Endometrial microvascular endothelial cells (primary cell): ENCODE data around the gene G3BP1. TPM values are rescaled to one million over a fixed set of nuclear protein-coding genes. Genes with fewer than 3 reads are reported as not detected.
"Not testable (repeated sequence)": the region's sequence is repeated elsewhere in the genome, so short reads cannot be mapped to it uniquely, and the experiment has no call there.

Source experiments
- in situ Hi-C: cut with HindIII; loops from 2 replicates; pipeline ENCODE4 v1.10.0; 2017; ENCODE audit warnings: low sequenced_read_pairs, low pct_unique_long_range_greater_than_20kb; ENCODE audit errors: inconsistent ontology term
- total RNA-seq: library from RNA; depleted of rRNA; stranded (reverse); fragments of >200 nt; gene quantifications from one replicate; pipeline ENCODE4 v1.2.3, GENCODE V29; 2015; ENCODE audit errors: inconsistent ontology term

Gene G3BP1
- total RNA-seq, 1 donor from 2014 or later = 215 TPM

DNA sequence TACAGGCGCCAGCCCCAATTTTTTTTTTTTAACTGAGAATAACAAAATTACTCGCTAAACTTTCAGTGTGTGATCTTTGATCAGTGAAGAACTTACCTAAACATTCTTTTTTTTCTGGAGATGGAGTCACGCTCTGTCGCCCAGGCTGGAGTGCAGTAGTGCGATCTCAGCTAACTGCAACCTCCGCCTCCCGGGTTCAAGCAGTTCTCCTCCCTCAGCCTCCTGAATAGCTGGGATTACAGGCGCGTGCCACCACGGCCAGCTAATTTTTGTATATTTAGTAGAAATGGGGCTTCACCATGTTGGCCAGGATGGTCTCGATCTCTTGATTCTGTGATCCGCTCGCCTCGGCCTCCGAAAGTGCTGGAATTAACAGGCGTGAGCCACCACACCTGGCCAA lies 11.9 kb downstream of the G3BP1 start:
- in situ Hi-C loops = not testable (repeated sequence)

DNA sequence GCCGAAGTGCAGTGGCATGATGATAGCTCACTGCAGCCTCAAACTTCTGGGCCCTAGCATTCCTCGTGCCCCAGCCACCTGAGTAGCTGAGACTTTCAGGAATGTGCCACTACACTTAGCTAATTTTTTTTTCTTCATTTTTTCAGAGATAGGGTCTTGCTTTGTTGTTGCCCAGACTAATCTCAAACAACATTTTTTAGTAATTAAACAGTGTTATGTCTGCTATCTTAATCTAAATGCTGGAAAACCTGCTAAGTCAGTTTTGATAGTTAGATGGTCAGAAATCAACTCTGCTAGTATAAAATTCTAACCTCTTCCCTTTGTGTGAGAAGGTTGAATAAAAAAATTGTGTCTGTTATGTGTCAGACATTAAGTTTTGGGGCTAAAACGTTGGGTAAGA lies 12.4 kb downstream of the G3BP1 start:
- in situ Hi-C loops = no loop called here

DNA sequence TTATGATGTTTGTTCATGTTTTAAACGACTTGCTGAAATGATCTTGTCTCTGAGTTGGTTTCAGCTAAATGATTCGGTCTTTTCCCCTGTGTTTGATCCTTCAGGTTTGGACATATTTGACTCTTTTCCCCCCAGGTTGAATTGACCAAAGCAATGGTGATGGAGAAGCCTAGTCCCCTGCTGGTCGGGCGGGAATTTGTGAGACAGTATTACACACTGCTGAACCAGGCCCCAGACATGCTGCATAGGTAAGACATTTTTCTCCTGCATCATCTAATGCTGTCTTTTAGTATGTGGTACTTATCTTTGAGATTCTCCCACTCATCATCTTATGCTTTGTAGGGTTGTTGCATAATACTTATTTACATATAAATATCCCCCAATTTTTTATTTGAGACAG lies 14.7 kb downstream of the G3BP1 start:
- in situ Hi-C loops = no loop called here

DNA sequence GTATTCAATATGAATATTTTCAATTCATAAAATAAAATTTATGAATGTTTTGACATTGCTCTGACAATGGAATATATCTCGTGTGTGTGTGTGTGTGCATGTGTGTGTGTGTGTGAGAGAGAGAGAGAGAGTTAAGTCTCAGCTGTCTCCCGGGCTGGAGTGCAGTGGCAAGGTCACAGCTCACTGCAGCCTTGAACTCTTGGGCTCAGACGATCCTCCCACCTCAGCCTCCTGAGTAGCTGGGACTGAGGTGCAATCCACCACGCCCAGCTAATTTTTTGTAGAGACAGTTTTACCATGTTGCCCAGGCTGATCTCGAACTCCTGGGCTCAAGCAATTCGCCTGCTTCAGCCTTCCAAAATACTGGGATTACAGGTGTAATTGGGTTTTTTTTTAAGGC lies 16.1 kb downstream of the G3BP1 start:
- in situ Hi-C loops = no loop called here

DNA sequence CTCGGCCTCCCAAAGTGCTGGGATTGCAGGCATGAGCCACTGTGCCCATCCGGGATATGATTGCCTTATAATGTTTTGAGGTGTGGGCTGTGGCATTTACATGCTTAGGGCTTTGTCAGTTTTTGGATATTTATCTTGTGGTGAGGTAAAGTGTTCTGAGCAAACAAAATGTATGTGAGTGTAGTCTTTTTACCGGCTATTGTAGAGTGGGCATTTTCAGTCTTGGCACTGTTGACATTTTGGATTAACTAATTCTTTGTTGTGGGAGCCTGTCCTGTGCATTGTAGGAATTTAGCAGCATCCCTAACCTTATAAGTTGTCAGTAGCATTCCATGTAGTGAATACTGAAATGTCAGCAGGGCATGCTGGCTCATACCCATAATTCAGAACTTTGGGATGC lies 21.6 kb downstream of the G3BP1 start:
- in situ Hi-C loops = no loop called here

DNA sequence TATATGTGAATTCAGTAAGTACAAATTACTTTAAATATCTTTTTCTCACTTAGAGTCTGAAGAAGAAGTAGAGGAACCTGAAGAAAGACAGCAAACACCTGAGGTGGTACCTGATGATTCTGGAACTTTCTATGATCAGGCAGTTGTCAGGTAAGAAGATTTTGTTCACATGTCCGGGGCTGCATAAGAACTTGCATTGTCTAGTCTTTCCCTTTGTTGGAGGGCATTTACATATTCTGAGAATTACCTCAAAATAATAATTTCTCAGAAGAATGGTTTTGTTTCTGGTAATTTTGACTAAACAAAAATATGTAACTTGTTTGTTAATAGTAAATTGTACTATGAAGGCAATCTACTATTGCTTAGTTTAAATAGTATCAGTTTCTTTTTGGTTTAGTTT lies 23.7 kb downstream of the G3BP1 start:
- in situ Hi-C loops = no loop called here

DNA sequence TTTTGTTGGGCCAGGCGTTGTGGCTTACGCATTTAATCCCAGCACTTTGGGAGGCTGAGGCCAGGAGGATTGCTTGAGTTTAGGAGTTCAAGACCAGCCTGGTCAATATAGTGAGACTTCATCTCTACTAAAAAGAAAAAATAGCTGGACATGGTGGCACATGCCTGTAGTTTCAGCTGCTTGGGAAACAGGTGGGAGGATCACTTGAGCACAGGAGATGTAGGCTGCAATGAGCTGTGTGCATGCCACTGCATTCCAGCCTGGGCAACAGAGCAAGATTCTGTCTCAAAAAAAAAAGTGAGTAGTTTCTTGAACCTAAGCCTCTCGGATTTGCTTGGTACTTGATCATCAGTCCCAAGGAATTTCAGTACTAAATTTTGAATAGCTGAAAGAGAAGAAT lies 26.9 kb downstream of the G3BP1 start:
- in situ Hi-C loops = no loop called here

DNA sequence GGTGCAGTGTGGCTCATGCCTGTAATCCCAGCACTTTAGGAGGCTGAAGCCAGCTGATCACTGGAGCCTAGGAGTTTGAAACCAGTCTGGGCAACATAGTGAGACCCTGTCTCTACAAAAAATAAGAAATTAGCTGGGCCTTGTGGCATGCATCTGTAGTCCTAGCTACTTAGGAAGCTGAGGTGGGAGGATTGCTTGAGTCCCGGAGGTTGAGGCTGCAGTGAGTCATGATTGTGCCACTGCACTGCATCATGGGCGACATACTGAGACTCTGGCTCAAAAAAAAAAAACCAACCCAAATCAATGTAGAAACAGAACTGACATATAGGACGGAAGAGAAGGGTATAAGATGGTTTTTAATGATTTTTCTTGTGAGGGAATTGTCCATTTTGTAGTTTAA lies 27.7 kb downstream of the G3BP1 start:
- in situ Hi-C loops = no loop called here

DNA sequence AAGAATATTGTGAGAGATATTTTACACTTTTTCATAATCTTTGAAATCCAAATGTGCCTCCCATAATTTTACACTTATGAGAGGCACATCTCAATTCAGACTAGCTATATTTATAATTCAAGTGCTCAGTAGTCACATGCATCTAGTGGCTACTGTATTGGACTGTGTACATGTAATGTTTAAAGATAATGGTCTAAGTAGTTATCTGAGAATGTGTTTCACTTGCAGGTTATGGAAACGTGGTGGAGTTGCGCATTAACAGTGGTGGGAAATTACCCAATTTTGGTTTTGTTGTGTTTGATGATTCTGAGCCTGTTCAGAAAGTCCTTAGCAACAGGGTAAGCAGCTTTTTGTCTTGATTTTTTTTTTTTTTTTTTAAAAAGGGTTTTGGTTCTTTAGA lies 28.8 kb downstream of the G3BP1 start:
- in situ Hi-C loops = no loop called here

DNA sequence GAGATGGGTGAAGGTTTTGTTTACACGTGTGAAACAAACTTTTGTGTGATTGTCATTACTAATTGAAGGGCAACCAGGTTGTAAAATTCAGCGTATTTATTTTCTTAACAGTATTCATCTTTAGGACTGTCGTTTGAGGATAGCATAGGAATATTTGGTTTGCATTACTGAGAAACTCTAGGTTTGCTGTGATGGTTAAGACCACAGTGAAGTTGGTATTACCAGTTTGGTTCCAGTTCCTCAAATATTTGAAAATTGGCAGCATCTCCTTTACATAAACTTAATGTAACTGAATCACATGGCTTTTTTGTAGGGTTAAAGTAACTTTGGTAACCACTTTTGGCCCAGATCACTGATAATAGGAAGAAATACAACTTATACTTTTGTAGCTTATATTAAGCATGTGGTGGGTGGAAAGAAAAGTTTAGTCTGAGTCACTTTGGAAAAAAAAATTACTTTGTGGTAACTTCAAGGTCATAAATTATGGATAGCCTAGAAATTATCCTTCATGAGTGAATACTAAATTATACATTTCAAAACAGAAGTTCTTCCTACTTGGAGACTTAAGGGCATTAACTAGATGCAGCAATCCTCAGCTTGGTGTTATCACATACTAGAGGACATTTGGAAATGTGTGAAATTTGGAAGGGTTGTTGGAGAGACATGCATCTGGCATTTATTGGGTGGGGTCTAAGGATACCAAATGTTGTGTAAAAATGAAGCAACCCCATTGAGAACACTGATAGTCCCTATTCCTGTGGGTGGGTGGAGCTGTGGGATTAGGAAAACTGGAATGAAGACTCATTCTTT lies 33.9 kb downstream of the G3BP1 start:
- in situ Hi-C loops = no loop called here

DNA sequence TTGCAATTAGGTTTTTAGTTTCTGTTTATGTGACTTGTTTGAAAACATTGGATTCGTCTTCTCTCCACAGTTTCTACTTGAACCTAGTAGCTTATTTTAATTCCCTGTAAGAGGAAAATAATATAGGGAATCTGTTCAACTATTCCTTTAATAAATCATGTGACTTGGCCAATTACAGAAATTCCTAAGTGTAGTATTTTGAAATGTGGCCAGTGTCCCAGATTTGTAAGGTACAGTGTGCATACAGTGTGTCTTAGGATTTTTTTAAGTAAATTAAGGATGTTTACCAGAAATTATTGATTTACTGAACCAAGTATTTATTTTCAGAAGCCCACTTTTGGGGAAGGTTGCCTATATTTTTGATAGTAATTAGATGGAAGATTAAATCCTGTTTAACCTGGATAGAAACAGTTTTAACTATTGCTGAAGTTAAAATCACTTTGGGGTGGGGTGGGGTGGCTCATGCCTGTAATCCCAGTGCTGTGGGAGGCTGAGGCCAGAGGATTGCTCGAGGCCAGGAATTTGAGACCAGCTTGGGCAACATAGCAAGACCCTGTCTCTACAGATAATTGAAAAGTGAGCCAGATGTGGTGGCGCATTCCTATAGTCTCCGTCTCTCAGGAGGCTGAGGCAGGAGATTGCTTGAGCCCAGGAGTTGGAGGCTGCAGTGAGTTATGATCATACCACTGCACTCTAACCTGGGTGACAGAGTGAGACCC lies 36.9 kb downstream of the G3BP1 start:
- in situ Hi-C loops = no loop called here

DNA sequence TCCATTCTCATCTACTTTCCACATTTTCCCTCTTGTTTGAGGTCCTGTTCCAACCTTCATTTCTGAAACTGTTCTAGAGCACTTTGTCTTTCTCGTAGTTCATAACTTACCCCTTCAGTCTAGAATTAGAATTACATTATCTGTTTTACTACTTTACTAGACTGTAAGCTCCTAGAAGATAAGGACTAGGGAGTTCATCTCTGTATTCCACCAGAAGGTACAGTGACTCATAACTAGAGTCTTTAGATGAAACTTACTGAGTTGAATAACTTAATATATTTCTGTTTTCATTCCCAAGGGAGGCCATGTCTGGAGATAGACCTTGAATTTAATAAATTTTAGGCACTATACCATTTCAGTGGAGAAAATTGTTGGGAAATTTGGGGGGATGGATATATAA lies 38.7 kb downstream of the G3BP1 start:
- in situ Hi-C loops = no loop called here

DNA sequence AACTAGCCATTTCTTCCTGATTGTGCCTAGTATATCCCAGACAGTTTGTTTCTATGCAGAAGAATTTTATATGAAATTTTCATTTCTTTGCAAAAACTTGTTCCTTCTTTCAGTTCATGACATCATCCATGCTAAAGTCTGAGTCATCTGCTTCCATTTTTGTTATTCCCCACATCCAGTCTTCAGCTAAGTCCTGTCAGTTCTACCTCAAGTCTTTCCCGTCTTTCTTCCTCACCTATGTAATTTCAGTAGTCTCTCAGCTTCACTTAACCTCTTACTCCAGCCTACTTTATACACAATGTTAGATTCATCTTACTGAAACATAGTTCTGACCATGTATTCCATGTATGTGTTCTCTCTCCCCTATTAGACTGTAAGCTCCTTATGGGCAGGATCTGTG lies 39.1 kb downstream of the G3BP1 start:
- in situ Hi-C loops = no loop called here

DNA sequence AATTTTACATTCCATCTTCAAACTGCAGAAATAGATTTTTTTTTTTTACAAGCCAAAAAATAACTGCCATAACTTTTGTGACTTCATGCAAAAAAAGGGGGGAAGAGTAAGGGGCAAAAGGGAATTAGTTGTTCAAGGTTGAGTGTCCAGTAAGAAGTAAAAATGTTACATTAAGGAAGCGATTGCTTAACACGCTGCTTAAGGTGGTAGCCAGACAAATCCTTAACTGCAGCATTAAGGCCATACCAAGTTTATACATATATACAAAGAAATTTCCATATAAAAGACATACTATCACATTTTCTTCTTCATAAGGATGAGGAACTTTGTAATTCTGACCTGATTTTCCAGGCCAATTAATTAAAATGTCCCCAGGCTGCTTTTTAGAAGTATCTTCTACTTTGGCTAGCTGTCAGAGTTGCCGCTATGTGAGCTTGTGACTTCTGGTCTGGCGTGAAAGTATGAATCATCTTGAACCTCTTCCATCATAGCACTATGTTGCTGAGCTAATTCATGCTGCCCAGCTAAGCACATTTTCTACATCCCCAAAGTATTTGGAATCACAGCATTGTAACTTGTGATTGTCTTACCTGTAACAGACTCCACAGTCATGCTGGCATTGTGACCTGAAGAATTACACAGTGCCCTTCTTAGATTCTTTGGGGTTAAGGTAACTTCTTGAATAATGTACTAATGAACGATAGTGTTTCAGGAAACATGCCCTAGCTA lies 40.0 kb downstream of the G3BP1 start:
- in situ Hi-C loops = no loop called here

DNA sequence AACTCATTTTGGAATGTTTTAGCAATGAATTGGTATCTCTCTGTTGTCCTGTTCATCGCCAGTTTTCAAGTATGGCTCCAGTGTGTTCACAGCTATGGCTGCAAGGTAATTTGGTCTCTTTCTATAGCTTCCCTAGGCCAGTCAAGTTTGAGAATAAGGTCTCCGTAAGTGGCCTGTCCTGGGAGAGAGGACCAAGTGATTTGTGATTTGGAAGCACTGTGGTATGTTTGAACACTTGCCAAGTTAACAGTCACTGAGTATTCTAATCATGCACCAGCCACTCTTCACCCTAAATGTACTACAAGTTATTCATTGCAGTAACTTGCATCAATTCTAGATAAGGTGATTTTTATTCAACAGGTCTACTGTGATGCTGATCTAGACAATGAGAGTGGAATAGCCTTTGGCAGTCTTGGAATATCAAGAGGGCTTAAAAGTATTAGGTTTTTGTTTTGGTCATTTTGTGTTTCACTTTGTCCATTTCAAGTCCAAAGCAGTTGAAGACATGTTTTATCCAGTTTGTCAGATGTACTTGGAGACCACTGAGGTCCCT lies 41.1 kb downstream of the G3BP1 start:
- in situ Hi-C loops = no loop called here

DNA sequence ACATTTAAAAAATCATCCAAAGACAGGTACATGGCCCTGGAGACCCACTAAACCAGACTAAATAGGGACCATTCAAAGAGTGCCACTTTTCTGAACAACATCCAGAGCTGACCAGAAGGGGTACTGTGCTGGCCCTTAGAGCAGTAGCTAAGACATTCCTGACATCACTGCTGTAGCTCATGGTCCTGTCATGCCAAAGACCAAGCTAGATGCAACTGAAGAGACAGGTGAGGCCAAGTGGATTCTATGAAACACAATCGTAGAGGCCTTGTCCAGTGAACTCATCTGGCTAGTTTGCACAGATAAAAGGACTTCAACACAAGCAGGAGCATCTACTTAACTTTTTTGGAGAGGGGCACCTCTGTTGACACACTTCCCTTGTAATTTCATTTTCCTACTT lies 43.3 kb downstream of the G3BP1 start:
- in situ Hi-C loops = no loop called here

DNA sequence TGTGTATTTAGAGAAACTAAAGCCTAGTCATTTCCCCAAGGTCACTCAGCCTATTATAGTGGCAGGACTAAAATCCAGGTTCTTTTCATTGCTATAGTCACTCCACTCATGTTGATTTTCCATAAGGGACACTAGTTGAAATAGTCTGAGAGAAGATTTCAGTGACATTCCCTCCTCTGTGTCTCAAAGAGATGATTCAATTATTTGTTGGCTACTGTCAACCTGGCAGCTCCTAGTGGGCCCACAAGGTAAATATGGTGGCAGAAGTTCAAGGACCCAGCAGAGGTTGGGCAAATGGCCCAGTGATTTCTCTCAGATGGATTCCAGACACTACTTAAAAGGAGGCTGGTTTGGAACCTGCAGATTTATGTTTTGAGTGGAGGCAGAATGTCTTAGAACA lies 48.1 kb downstream of the G3BP1 start:
- in situ Hi-C loops = no loop called here

DNA sequence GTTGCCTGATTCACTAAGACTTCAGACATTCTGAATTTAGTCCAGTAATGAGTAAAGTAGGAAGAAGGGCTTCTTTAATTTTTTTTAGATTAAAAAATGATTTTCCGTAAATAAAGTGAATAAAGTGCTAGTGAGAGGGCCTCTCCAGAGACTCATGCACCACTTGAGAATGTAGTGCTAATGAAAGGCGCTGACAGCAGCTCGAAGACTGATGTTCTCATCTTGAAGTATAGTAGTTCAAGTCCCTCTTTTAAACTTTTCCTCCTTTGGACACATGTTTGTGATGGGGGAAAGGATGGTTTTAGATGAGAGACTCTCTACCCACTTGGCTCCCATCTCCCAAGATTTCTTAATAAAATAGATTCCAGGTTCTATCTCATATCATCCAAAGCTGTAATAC lies 48.5 kb downstream of the G3BP1 start:
- in situ Hi-C loops = no loop called here

DNA sequence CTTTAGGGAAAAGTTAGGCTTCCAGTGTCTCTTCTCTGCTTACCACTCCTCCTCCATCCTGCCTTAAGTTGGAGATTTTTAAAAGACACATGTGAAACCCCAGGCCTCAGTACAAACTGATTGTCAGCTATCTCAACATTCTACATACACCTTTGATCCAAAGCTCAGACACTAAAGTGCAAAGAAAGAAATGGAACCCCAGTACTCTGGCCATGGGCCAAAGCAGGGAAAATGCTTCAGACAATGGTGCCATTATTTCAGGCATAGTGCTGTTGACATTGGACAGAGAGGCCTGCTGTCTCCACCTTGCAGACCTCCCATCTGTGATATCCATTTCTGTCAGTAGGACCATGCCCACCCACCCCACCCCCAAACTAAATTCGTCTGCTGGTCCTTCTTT lies 49.1 kb downstream of the G3BP1 start:
- in situ Hi-C loops = no loop called here

DNA sequence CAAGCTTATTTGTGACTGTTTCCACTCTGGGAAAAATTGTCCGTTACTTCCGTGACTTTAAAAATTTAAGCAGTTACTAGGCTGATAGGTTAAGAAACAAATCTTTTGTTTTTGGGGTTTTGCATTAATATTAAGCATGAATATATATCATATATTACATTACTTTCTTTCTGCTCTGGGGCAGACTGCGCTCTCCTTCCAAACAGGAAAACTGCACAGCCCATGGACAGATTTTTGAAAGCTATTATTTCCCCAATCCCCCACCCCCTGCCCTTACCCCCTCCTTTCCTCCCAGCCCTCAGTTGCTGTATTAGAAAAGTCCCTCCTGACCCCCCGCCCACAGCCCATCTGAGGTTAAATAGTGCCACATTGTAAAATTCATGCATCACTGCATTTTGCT lies 50.4 kb downstream of the G3BP1 start:
- in situ Hi-C loops = no loop called here
